Panc1 (cell line): ENCODE data around the gene GRIN2A. TPM values are rescaled to one million over a fixed set of nuclear protein-coding genes. Genes with fewer than 3 reads are reported as not detected.

ENCODE experiments used
- ATAC-seq: fragments of 200-7000 bp; cut with Tn5 transposase; 2 replicates; pipeline ENCODE4 v1.9.1; 2020; ENCODE audit warnings: mild to moderate bottlenecking, moderate library complexity
- BruUV-seq: library from RNA; stranded (reverse); fragments of 400-500 nt; replicated peaks from 2 replicates; lab custom pipeline; 2021; lab: Mats Ljungman, UMichigan
- CTCF ChIA-PET: fragments of 300-600 bp; sonication (Branson Sonifier 250); formaldehyde crosslinking; loops from one replicate; lab custom pipeline; 2022; ENCODE audit warnings: antibody characterized with exemption; lab: Charles Lee
- POLR2A ChIA-PET: fragments of 300-600 bp; sonication (Branson Sonifier 250); formaldehyde crosslinking; loops from one replicate; lab custom pipeline; 2022; ENCODE audit warnings: antibody characterized with exemption; lab: Charles Lee
- DNase-seq: peaks from one replicate; pipeline ENCODE4 v3.0.0-alpha.2; 2010; ENCODE audit warnings: low read depth, low spot score
- H3K27ac ChIP-seq: 2 replicates; pipeline ENCODE4 v1.5.1; 2011; ENCODE audit warnings: mild to moderate bottlenecking, low read length, inconsistent platforms
- H3K27me3 ChIP-seq: fragments of 200-500 bp; sonication (Bioruptor generic); 2 replicates; pipeline ENCODE4 v1.6.0; 2014; ENCODE audit warnings: low read length, inconsistent platforms; ENCODE audit not compliant: control insufficient read depth, insufficient read depth
- H3K36me3 ChIP-seq: fragments of 200-500 bp; sonication (Bioruptor generic); 2 replicates; pipeline ENCODE4 v1.5.1; 2014; ENCODE audit warnings: inconsistent platforms, mild to moderate bottlenecking, low read length, moderate library complexity; ENCODE audit not compliant: control insufficient read depth, insufficient read depth
- H3K4me1 ChIP-seq: 2 replicates; pipeline ENCODE4 v1.5.1; 2011; ENCODE audit warnings: inconsistent platforms, mild to moderate bottlenecking, low read length, moderate library complexity; ENCODE audit not compliant: control insufficient read depth, insufficient read depth
- H3K4me3 ChIP-seq, 2 experiments: 2 replicates each; pipeline ENCODE4 v1.5.1; 2011 to 2012; ENCODE audit warnings: low read depth in 2 of 2, low read length in 2 of 2, mild to moderate bottlenecking in 2 of 2, inconsistent platforms in 1 of 2, moderate library complexity in 1 of 2
- H3K9me3 ChIP-seq: fragments of 200-500 bp; sonication (Bioruptor generic); 2 replicates; pipeline ENCODE4 v1.5.1; 2014; ENCODE audit warnings: low read depth, mild to moderate bottlenecking, inconsistent platforms, low read length, moderate library complexity; ENCODE audit not compliant: control insufficient read depth, insufficient read depth
- CTCF ChIP-seq: fragments of 450-650 bp; IDR thresholded peaks from 2 replicates; pipeline ENCODE4 v1.5.1; 2017; ENCODE audit warnings: mild to moderate bottlenecking
- POLR2AphosphoS5 ChIP-seq: IDR thresholded peaks from 2 replicates; pipeline ENCODE4 v1.6.1; 2012; ENCODE audit warnings: mild to moderate bottlenecking, low read depth, low read length, moderate library complexity
- REST ChIP-seq, 2 experiments: IDR thresholded peaks; 2 replicates each; pipeline ENCODE4 v1.6.1; 2011 to 2012; ENCODE audit warnings: low read depth in 2 of 2, control low read depth in 1 of 2, low read length in 1 of 2, mild to moderate bottlenecking in 1 of 2, moderate library complexity in 1 of 2; ENCODE audit not compliant: insufficient read depth in 1 of 2
- SIN3A ChIP-seq: IDR thresholded peaks from 2 replicates; pipeline ENCODE4 v1.6.1; 2012; ENCODE audit warnings: low read depth, mild to moderate bottlenecking, low read length, moderate library complexity, borderline replicate concordance; ENCODE audit not compliant: insufficient read depth
- TCF7L2 ChIP-seq: IDR thresholded peaks from 2 replicates; pipeline ENCODE4 v1.6.1; 2011; ENCODE audit warnings: mild to moderate bottlenecking, low read depth, low read length, inconsistent platforms
- in situ Hi-C: cut with HindIII; loops from 2 replicates; pipeline ENCODE4 v1.10.0; 2016; ENCODE audit warnings: low sequenced_read_pairs, low pct_unique_long_range_greater_than_20kb
- intact Hi-C: fragments of 100-400 bp; cut with micrococcal nuclease; formaldehyde crosslinking; loops from one replicate; pipeline ENCODE4 v1.10.0; 2022; ENCODE audit not compliant: unreplicated experiment
- total RNA-seq: library from RNA; stranded (reverse); gene quantifications from one replicate; pipeline ENCODE4 v1.2.1, GENCODE V29; 2021; ENCODE audit not compliant: unreplicated experiment

GRIN2A gene
- total RNA-seq, 1 experiment from 2014 or later = 12.3 TPM

GRCh38 chr16:10226141-10226986, 44.1 kb upstream of the GRIN2A start:
- CTCF ChIA-PET = no interaction called here
- no peak overlapping the region for H3K4me3 ChIP-seq
- H3K36me3 ChIP-seq = no peaks in the 10 kb centered on the region
- H3K27ac ChIP-seq = no peak overlapping the region
- DNase-seq (no peak), ATAC-seq (no peak)
- no TSS peak for BruUV-seq
- in situ Hi-C loops (no loop called here), intact Hi-C loops (no loop called here)
- no peaks in the 10 kb centered on the region for H3K4me1 ChIP-seq
- H3K9me3 ChIP-seq = no peaks in the 10 kb centered on the region
- POLR2A ChIA-PET = no interaction called here
- TF ChIP-seq CTCF (no peak), POLR2AphosphoS5 (no peak), REST (IDR thresholded peaks at IDR 0.05; ENCODE audit: insufficient read depth in 1 of 2, low read depth in 2 of 2, low read length in 1 of 2) (no peak), SIN3A (no peak), TCF7L2 (no peak)
- H3K27me3 ChIP-seq = peaks cover 4% of the 10 kb centered on the region; the same call in 1 of the 2 replicates

- in situ Hi-C loops (no loop called here), intact Hi-C loops (no loop called here)
- Histone ChIP-seq H3K4me1 (no peaks in the 10 kb centered on the region), H3K36me3 (no peaks in the 10 kb centered on the region), H3K27ac (no peak overlapping the region), H3K4me3 (no peak overlapping the region), H3K9me3 (no peaks in the 10 kb centered on the region), H3K27me3 (peaks cover 7% of the 10 kb centered on the region)
- BruUV-seq = no TSS peak
- TF ChIP-seq TCF7L2 = no peak
- no peak for TF ChIP-seq SIN3A
- no peak for TF ChIP-seq REST (IDR thresholded peaks at IDR 0.05; ENCODE audit: insufficient read depth in 1 of 2, low read depth in 2 of 2, low read length in 1 of 2)
- TF ChIP-seq CTCF = no peak
- no peak for TF ChIP-seq POLR2AphosphoS5
- no peak for ATAC-seq
- POLR2A ChIA-PET = no interaction called here
- DNase-seq = no peak
- CTCF ChIA-PET = interaction anchor here (0.6 kb wide), 1 partner anchor 981 kb away, joined by 6 read pairs; no protein-coding TSS in a partner anchor
These were observed 43.4 kb upstream of the GRIN2A start for GRCh38 chr16:10225653-10226052.
